ENCODE data around the gene SLC9A9.
"Not testable (repeated sequence)": the region's sequence is repeated elsewhere in the genome, so short reads cannot be mapped to it uniquely, and the experiment has no call there.

Gene SLC9A9

DNA sequence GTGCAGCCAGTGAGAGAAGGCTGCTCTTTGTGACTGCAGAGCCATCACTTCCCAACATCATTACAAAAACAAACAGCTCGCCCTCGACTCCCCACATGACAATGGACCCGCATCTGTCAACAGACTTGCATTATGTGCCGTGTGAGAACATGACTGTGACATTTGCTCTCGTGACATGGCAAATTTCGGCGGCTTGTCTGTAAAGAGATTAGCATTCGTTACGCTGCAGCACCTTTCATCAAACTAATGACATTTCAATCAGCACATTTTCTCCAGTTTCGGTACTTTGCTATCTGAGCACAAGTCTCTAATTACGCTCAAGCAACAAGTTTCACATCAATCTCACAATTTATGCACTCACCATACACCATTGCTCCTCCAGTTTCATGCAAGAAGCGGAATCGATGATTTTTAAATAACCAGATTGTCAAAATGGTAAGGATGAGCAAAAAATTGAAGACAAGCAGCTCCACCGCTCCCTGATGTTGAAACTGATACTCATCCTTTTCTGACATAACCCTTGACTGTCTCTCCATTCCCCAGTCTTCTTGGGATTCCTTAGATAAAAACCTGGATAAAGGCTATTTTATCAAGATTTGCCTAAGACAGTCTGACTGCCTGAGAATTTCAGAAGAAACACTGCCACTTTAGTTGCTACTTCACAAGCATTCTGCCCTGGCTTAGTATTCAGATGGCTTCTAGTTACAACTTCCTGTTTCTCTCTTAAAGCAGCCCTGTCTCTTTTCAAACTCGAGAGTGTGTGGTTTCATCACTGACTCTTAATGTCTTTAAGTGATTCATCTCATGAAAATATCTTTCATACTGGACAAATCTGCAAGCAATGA, at the start of gene SLC9A9:
SLC9A9 (minus strand) TSS at position 682 of the 845 bp plus-strand sequence; CDS start at position 536, 146 bp downstream.
- DNase-seq (ENCODE audit: low spot score), result peak; percentile 88

DNA sequence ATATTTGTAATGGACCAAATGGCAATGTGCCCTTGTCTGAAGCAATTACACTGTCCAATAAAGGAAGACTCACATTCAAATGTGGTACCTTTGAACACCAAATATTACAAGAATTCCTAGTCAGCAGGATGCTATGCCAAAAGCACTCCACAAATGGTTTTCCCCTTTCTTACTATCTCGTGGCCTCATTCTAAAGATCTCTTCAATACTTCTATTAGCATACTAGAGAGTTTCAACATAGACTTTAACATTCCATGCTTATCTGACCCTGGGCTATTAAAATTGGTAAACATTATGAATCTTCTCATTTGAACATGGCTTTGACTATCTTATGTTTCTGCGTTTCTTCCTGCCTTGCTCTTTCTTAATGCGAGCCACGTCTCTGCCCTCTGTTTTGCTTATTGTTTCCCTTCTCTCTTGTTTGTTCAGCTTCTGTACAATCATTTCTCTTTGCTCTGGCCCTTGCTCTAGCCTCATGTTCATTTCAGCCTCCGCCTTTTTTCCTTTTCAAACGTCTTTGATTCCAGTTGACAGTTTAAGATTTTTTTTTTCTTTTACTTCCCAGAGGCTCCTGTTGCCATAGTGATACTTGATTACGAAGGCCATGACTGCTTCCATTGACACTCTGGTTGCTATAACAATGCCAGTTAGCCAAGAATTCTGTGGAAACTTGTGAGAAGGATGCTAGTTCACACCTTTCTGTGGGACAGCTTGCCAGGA, 49.5 kb upstream of the SLC9A9 start:
- peak; percentile 35 for DNase-seq (ENCODE audit: low spot score)

DNA sequence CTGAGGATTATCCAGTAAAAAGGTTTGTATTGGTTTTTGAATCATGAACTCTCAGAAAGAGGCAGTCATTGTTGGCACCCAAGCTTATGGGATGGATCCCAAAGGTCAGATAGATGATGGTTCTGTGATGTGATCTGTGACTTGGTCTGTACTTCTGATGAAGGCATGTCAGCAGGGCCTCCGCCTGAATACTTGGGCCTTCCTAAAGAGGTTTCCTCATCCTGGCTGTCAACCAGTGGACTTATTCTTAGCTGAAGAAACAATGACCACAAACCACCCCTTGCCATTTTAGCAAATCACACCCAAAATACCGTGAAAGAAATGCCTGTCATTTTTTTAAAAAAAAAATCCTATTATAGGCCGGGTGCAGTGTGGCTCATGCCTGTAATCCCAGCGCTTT, 48.2 kb upstream of the SLC9A9 start:
- no peak for DNase-seq (ENCODE audit: low spot score)

GRCh38 chr3:143895805-143896204, 47.5 kb upstream of the SLC9A9 start:
- DNase-seq (ENCODE audit: low spot score), result no peak

GRCh38 chr3:143888846-143889245, 40.6 kb upstream of the SLC9A9 start:
- DNase-seq (ENCODE audit: low spot score), result no peak

DNA sequence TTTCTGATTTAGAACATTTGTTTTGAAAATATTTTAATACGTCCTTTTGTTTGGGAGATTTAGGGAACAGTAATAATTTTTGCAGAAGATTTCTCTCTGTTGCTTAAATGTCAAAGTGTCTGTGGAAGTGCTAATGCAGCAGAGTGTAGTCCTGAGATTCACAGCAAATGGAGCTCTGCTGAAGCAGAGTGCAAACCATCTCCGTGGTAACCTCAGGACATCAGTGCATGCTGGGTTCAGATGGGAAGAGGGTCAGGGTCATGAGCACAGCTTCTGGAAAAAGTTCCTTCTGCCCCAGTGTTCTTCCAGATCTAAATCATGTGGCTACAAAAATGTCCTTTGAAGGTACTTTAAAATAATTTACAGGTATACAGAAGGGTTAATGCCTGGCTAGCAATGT, 39.9 kb upstream of the SLC9A9 start:
- no peak for DNase-seq (ENCODE audit: low spot score)

- DNase-seq (ENCODE audit: low spot score), result peak; percentile 64
These were observed 37.6 kb upstream of the SLC9A9 start for GRCh38 chr3:143885780-143886427.

GRCh38 chr3:143884861-143885260, 36.6 kb upstream of the SLC9A9 start:
- no peak for DNase-seq (ENCODE audit: low spot score)

DNA sequence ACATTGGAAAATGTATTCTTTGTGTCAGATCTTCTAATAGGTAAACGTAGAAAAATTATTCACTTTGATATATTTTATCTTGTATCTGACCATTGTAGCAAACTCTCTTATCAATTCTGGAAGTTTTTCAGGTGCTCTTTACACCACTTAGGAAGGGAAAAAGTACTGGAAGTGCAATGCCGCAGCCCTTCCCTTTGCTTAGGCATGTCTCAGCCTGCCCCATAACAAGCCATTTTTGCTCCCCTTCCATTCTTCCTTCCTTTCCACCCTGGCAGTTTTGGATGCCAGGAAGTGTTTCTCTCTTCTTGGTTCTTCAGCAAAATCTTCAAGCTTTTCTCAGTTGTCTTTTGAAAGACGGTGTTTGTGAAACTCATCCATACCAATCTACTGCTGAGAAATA, 34.9 kb upstream of the SLC9A9 start:
- no peak for DNase-seq (ENCODE audit: low spot score)

GRCh38 chr3:143881095-143881494, 32.8 kb upstream of the SLC9A9 start:
- no peak for DNase-seq (ENCODE audit: low spot score)

DNA sequence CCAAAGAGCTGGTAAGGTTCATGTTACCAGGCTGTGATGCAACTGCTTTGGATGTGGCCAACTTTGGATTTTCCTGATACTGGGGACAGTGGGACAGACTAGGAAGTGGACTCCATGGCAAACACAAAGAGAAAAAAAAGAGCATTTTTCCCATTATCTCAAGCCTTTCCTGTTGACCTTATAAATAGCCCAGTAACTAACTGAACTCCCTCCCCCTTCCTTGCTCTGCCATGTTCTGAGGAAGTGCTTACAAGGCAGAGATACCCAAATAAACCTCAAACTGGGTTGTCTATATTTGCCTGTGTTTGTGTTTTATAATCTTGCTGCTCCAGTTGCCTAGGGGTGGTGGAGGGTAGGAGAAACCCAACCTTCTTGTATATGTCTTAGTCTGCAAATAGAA, 27.3 kb upstream of the SLC9A9 start:
- DNase-seq (ENCODE audit: low spot score), result peak; percentile 15

DNA sequence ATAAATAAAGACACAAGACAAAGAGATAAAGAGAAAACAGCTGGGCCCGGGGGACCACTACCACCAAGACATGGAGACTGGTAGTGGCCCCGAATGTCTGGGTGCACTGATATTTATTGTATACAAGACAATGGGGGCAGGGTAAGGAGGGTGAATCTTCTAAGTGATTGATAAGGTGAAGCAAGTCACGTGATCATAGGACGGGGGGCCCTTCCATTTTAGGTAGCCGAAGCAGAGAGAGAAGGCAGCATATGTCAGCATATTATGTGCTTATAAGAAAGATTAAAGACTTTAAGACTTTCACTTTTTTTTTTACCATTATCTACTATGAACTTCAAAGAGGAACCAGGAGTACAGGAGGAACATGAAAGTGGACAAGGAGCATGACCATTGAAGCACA, 25.3 kb upstream of the SLC9A9 start:
- not testable (repeated sequence) for DNase-seq (ENCODE audit: low spot score)

DNA sequence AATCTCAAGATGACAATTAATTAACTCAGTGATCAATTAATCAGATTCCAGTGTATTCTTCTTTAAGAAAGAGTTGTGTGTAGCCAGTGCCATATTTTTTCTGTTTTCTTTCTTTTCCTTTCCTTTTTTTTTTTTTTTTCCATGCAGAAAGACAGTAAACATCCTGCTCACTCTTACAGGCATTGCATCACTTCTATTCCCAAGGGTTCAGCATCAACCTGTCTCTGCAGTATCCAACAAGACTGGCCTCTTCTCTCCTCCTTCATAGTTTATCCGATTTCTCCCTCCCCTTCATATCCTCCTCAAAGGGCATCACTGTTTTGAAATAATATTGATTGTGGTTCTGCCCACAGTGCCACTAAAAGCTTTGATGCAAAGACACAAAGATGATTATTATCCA, 17.0 kb upstream of the SLC9A9 start:
- DNase-seq (ENCODE audit: low spot score), result no peak

DNA sequence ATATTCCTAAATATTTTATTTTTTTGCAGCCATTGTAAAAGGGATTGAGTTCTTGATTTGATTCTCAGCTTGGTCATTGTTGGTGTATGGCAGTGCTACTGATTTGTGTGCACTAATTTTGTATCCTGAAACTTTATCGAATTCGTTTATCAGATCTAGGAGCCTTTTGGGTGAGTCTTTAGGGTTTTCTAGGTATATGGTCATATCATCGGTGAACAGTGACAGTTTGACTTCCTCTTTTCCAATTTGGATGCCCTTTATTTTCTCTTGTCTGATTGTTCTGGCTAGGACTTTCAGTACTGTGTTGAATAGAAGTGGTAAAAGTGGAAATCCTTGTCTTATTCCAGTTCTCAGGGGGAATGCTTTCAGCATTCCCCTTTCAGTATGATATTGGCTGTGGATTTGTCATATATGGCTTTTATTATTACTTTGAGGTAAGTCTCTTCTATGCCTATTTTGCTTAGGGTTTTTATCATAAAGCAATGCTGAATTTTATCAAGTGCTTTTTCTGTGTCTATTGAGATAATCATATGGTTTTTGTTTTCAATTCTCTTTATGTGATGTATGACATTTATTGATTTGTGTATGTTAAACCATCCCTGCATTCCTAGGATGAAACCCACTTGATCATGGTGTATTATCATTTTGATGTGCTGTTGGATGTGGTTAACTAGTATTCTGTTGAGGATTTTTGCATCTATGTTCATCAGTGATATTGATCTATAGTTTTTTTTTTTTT, 11.4 kb upstream of the SLC9A9 start:
- no peak for DNase-seq (ENCODE audit: low spot score)

- DNase-seq (ENCODE audit: low spot score), result no peak
These were observed 8.1 kb upstream of the SLC9A9 start for GRCh38 chr3:143856252-143856970.

DNA sequence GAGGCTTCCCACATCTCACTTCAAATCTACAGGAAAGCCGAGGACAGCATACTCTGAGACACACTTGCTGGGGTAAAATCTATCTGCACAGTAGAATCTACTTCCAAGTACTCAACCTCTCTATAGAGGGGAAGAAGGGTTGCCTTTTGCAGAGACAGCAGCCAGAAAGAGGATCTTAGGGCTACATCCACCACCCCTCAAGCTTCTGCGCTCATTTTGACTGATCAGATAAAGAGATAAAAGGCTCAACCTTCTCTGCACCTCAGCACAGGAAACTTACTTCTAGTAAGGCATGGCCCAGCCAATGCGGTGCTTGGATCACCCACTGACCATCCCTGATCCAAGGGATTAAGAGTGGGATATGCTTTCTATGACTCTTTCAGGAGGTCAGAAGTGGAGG, 6.9 kb upstream of the SLC9A9 start:
- DNase-seq (ENCODE audit: low spot score), result peak; percentile 24

DNA sequence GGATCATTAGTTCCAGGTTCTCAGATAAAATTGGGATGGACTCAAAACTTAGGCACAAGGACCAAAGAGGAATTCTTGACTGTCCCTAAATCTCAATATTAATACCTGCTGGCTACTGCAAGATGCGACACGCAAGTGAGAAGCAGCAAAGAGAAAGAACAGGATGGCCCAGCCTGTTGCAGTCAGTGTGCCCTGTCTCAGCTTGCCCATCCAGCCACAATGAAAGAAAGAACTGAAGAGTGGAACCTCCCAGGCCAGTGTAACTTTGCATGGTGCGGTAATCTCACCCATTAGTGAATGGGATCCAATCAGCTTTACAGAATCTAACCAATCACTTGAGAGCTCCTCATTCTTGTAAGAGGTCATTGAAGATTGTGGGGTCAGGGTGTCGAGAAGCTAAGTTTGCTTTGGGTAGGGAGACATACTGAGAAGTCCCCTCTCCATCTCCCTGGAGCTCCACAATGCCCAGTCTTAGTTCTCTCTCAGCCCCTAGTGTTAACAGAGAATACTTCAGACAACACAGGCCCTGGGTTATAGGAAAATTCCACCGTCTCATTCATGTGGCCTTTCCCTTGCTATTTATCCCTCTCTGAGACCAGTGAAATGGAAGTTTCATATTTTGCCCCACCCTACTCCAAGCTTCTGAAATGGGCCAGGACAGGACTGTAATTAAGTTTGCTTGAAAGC, 3.2 kb upstream of the SLC9A9 start:
- no peak for DNase-seq (ENCODE audit: low spot score)

GRCh38 chr3:143850877-143851276, 2.6 kb upstream of the SLC9A9 start:
- no peak for DNase-seq (ENCODE audit: low spot score)

- peak; percentile 31 for DNase-seq (ENCODE audit: low spot score)
These were observed 1.7 kb upstream of the SLC9A9 start for GRCh38 chr3:143849854-143850549.

GRCh38 chr3:143848704-143849103, 436 bp upstream of the SLC9A9 start:
- peak; percentile 24 for DNase-seq (ENCODE audit: low spot score)
